ENCODE results near the gene GNAO1. TPM values are rescaled to one million over a fixed set of nuclear protein-coding genes. Genes with fewer than 3 reads are reported as not detected.

Gene GNAO1
- total RNA-seq, 1 experiment from 2014 or later, result not detected

DNA sequence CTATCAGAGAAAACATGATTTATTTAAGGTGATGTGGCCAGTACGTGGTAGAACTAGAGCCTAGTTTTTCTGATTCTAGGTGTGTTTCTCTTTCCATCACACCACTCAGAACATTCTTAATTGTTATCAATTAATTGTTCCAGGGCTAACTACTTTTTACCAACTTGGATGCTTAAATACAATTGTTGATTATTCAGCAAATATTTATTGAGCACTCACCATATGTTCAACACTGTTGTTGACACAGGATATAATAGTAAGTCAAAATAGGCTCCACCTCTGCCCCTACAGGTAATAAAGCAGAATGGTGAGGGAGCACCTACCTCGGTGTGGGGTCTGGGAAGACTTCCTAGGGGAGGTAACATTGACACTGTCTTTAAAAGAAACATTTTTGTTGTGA is 16.1 kb downstream of the GNAO1 start:
- no TSS peak for BruUV-seq (replicated peaks)
- Mint-ChIP-seq H3K9me3 (ENCODE audit: low read depth, unreplicated experiment) (no peaks in the 10 kb centered on the region), H3K4me3 (ENCODE audit: low read depth, unreplicated experiment) (no peak overlapping the region), H3K27me3 (ENCODE audit: unreplicated experiment) (peaks cover 42% of the 10 kb centered on the region), H3K36me3 (ENCODE audit: insufficient read depth, unreplicated experiment) (no peaks in the 10 kb centered on the region), H3K4me1 (ENCODE audit: low read depth, unreplicated experiment) (no peaks in the 10 kb centered on the region), H3K27ac (ENCODE audit: unreplicated experiment) (no peak overlapping the region)
- DNase-seq, result no peak
- CTCF ChIA-PET, result no interaction called here
- TF ChIP-seq, protein P1, sequence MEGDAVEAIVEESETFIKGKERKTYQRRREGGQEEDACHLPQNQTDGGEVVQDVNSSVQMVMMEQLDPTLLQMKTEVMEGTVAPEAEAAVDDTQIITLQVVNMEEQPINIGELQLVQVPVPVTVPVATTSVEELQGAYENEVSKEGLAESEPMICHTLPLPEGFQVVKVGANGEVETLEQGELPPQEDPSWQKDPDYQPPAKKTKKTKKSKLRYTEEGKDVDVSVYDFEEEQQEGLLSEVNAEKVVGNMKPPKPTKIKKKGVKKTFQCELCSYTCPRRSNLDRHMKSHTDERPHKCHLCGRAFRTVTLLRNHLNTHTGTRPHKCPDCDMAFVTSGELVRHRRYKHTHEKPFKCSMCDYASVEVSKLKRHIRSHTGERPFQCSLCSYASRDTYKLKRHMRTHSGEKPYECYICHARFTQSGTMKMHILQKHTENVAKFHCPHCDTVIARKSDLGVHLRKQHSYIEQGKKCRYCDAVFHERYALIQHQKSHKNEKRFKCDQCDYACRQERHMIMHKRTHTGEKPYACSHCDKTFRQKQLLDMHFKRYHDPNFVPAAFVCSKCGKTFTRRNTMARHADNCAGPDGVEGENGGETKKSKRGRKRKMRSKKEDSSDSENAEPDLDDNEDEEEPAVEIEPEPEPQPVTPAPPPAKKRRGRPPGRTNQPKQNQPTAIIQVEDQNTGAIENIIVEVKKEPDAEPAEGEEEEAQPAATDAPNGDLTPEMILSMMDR (IDR thresholded peaks at IDR 0.05; ENCODE audit: unreplicated experiment), result no peak
- intact Hi-C loops (cut with micrococcal nuclease; ENCODE audit: unreplicated experiment), result no loop called here

DNA sequence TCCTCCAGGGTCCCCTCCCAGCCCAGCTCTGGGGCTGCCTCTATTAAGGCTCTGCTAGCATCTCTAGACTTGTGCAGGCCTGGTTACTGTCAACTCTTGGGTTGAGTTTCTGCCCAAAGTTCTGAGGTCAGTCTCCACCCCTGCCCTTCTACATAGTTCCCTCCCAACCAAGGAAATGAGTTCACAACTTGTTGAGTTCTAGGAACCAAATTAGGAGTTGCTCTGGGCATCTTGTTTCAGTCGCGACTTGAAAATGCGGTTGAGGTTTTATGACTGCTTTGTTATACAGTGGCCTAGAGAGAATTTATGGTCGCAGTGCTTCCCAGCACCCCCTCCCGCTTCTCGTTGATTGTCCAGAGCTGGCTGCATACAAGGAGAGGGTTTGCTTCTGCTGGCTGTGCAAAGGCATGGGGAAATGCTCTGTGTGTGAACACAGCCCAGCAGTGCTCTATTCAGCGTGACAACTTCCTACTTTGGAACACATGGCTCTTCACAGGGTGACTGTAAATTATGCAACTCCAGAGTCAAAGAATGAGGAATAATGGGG is 20.2 kb downstream of the GNAO1 start:
- no peak overlapping the region for H3K4me3 Mint-ChIP-seq (ENCODE audit: low read depth, unreplicated experiment)
- CTCF ChIA-PET, result no interaction called here
- no TSS peak for BruUV-seq (replicated peaks)
- H3K27ac Mint-ChIP-seq (ENCODE audit: unreplicated experiment), result no peak overlapping the region
- no peak for DNase-seq
- no peaks in the 10 kb centered on the region for H3K4me1 Mint-ChIP-seq (ENCODE audit: low read depth, unreplicated experiment)
- peaks cover 83% of the 10 kb centered on the region for H3K27me3 Mint-ChIP-seq (ENCODE audit: unreplicated experiment)
- intact Hi-C loops (cut with micrococcal nuclease; ENCODE audit: unreplicated experiment), result no loop called here
- TF ChIP-seq, protein P1 (IDR thresholded peaks at IDR 0.05; ENCODE audit: unreplicated experiment), result no peak
- H3K9me3 Mint-ChIP-seq (ENCODE audit: low read depth, unreplicated experiment), result no peaks in the 10 kb centered on the region
- H3K36me3 Mint-ChIP-seq (ENCODE audit: insufficient read depth, unreplicated experiment), result no peaks in the 10 kb centered on the region

- TF ChIP-seq, protein P1 (IDR thresholded peaks at IDR 0.05; ENCODE audit: unreplicated experiment), result no peak
- DNase-seq, result no peak
- no peaks in the 10 kb centered on the region for H3K4me1 Mint-ChIP-seq (ENCODE audit: low read depth, unreplicated experiment)
- intact Hi-C loops (cut with micrococcal nuclease; ENCODE audit: unreplicated experiment), result no loop called here
- peaks cover 89% of the 10 kb centered on the region for H3K27me3 Mint-ChIP-seq (ENCODE audit: unreplicated experiment)
- H3K27ac Mint-ChIP-seq (ENCODE audit: unreplicated experiment), result no peak overlapping the region
- H3K4me3 Mint-ChIP-seq (ENCODE audit: low read depth, unreplicated experiment), result no peak overlapping the region
- no peaks in the 10 kb centered on the region for H3K9me3 Mint-ChIP-seq (ENCODE audit: low read depth, unreplicated experiment)
- BruUV-seq (replicated peaks), result no TSS peak
- no peaks in the 10 kb centered on the region for H3K36me3 Mint-ChIP-seq (ENCODE audit: insufficient read depth, unreplicated experiment)
- CTCF ChIA-PET, result no interaction called here
Observed at GRCh38 chr16:56212144-56212543, 20.9 kb downstream of the GNAO1 start.

DNA sequence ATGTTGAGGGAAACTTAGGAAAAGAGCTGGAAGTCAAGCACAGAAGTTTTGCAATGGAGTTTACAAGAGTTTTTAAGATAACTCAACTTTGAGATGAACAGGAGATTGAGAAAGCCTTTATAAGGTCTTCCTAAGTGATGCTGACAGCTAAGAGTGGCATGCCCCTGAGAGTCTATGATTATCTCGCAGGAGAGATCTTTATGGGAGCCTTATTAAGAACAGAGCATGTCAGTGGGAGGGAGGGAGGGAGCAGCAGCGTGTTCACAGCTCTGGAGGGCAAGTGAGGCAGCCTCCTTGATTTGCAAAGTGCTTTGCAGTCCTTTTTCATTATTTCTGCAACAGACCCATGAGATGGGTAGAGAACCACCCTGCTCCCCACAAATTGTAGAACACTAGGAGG is 30.7 kb downstream of the GNAO1 start:
- Mint-ChIP-seq H3K4me1 (ENCODE audit: low read depth, unreplicated experiment) (no peaks in the 10 kb centered on the region), H3K4me3 (ENCODE audit: low read depth, unreplicated experiment) (no peak overlapping the region), H3K27me3 (ENCODE audit: unreplicated experiment) (peaks cover 98% of the 10 kb centered on the region), H3K9me3 (ENCODE audit: low read depth, unreplicated experiment) (no peaks in the 10 kb centered on the region), H3K36me3 (ENCODE audit: insufficient read depth, unreplicated experiment) (no peaks in the 10 kb centered on the region), H3K27ac (ENCODE audit: unreplicated experiment) (no peak overlapping the region)
- TF ChIP-seq, protein P1 (IDR thresholded peaks at IDR 0.05; ENCODE audit: unreplicated experiment), result no peak
- BruUV-seq (replicated peaks), result no TSS peak
- CTCF ChIA-PET, result no interaction called here
- no peak for DNase-seq
- intact Hi-C loops (cut with micrococcal nuclease; ENCODE audit: unreplicated experiment), result no loop called here
